HG02973 (cell line): ENCODE results near the gene POLR3K.
A peak's percentile ranks its signal among the peaks of the same experiment; 100 is the strongest.
"Not testable (repeated sequence)": the region's sequence is repeated elsewhere in the genome, so short reads cannot be mapped to it uniquely, and the experiment has no call there.

Experiments used
- ATAC-seq: cut with Tn5 transposase; IDR thresholded peaks from one replicate; pipeline ENCODE4 v1.9.1; 2021; ENCODE audit warnings: moderate library complexity; ENCODE audit not compliant: unreplicated experiment

Gene POLR3K

GRCh38 chr16:47234-47633, 6.2 kb downstream of the POLR3K start:
- no peak for ATAC-seq

- ATAC-seq = not testable (repeated sequence)
Measured at GRCh38 chr16:46510-46909, 6.9 kb downstream of the POLR3K start.

GRCh38 chr16:45454-45853, 8.0 kb downstream of the POLR3K start:
- ATAC-seq = no peak

- no peak for ATAC-seq
Measured at GRCh38 chr16:44655-45054, 8.8 kb downstream of the POLR3K start.

GRCh38 chr16:43294-43693, 10.1 kb downstream of the POLR3K start:
- ATAC-seq = no peak

- ATAC-seq = no peak
Measured at GRCh38 chr16:42691-43090, 10.7 kb downstream of the POLR3K start.

- ATAC-seq = no peak
Measured at GRCh38 chr16:42069-42457, 11.3 kb downstream of the POLR3K start.

- ATAC-seq = no peak
Measured at GRCh38 chr16:41439-42068, 11.9 kb downstream of the POLR3K start.

GRCh38 chr16:38941-39892, 14.2 kb downstream of the POLR3K start:
- ATAC-seq = peak; percentile 58

GRCh38 chr16:38206-38605, 15.2 kb downstream of the POLR3K start:
- not testable (repeated sequence) for ATAC-seq

GRCh38 chr16:37511-37910, 15.9 kb downstream of the POLR3K start:
- no peak for ATAC-seq

- no peak for ATAC-seq
Measured at GRCh38 chr16:36336-36984, 16.9 kb downstream of the POLR3K start.

GRCh38 chr16:35678-36305, 17.6 kb downstream of the POLR3K start:
- no peak for ATAC-seq

GRCh38 chr16:35011-35677, 18.3 kb downstream of the POLR3K start:
- no peak for ATAC-seq

- ATAC-seq = no peak
Measured at GRCh38 chr16:34648-34987, 18.8 kb downstream of the POLR3K start.

- no peak for ATAC-seq
Measured at GRCh38 chr16:33877-34647, 19.3 kb downstream of the POLR3K start.

GRCh38 chr16:33154-33876, 20.1 kb downstream of the POLR3K start:
- not testable (repeated sequence) for ATAC-seq

- ATAC-seq = not testable (repeated sequence)
Measured at GRCh38 chr16:30627-31026, 22.8 kb downstream of the POLR3K start.

- not testable (repeated sequence) for ATAC-seq
Measured at GRCh38 chr16:25926-26348, 27.5 kb downstream of the POLR3K start.
